Activated CD4-positive, alpha-beta T cell treated with anti-CD3 and anti-CD28 coated beads for 48 hours (primary cell): Measurements from ENCODE around the gene SEC23IP.
"Not testable (repeated sequence)": the region's sequence is repeated elsewhere in the genome, so short reads cannot be mapped to it uniquely, and the experiment has no call there.

ENCODE experiments used
- DNase-seq: peaks from one replicate; pipeline ENCODE4 v3.0.0-alpha.2; 2020

Gene SEC23IP

GRCh38 chr10:119892188-119893065 lies at the start of gene SEC23IP:
TSS of gene SEC23IP (plus strand) at chr10:119892730. CDS start at chr10:119892783, 53 bp downstream.
- peak; percentile 96 for DNase-seq

- no peak for DNase-seq
These were observed 46.9 kb upstream of the SEC23IP start for GRCh38 chr10:119845656-119846055.

GRCh38 chr10:119849031-119849789 lies 43.3 kb upstream of the SEC23IP start:
- DNase-seq: no peak

- DNase-seq: no peak
These were observed 42.6 kb upstream of the SEC23IP start for GRCh38 chr10:119849944-119850343.

- DNase-seq: no peak
These were observed 40.3 kb upstream of the SEC23IP start for GRCh38 chr10:119852277-119852676.

GRCh38 chr10:119852822-119853221 lies 39.7 kb upstream of the SEC23IP start:
- DNase-seq: no peak

GRCh38 chr10:119853574-119853973 lies 39.0 kb upstream of the SEC23IP start:
- no peak for DNase-seq

- DNase-seq: no peak
These were observed 34.5 kb upstream of the SEC23IP start for GRCh38 chr10:119858063-119858462.

- DNase-seq: no peak
These were observed 32.9 kb upstream of the SEC23IP start for GRCh38 chr10:119859420-119860258.

- DNase-seq: no peak
These were observed 31.5 kb upstream of the SEC23IP start for GRCh38 chr10:119860866-119861607.

- DNase-seq: no peak
These were observed 30.0 kb upstream of the SEC23IP start for GRCh38 chr10:119862524-119862923.

- DNase-seq: no peak
These were observed 28.5 kb upstream of the SEC23IP start for GRCh38 chr10:119863951-119864565.

- DNase-seq: no peak
These were observed 26.8 kb upstream of the SEC23IP start for GRCh38 chr10:119865699-119866240.

- no peak for DNase-seq
These were observed 25.2 kb upstream of the SEC23IP start for GRCh38 chr10:119867317-119867716.

GRCh38 chr10:119869398-119869797 lies 23.1 kb upstream of the SEC23IP start:
- not testable (repeated sequence) for DNase-seq

- DNase-seq: peak; percentile 70
These were observed 20.5 kb upstream of the SEC23IP start for GRCh38 chr10:119871881-119872609.

- DNase-seq: no peak
These were observed 20.0 kb upstream of the SEC23IP start, which contains the start of gene MCMBP for GRCh38 chr10:119872610-119872859. TSS of gene MCMBP (minus strand) at chr10:119872843. CDS start at chr10:119872584, 259 bp downstream.

GRCh38 chr10:119872860-119873681 lies 19.5 kb upstream of the SEC23IP start:
- peak; percentile 92 for DNase-seq

GRCh38 chr10:119878524-119878923 lies 14.0 kb upstream of the SEC23IP start:
- no peak for DNase-seq
